CD4-positive, alpha-beta T cell treated with Interleukin-4 for 4 hours (primary cell): Measurements from ENCODE around the gene TSPAN4.

Source experiments
- DNase-seq: peaks from one replicate; pipeline ENCODE4 v3.0.0-alpha.2; 2020

The TSPAN4 gene, protein sequence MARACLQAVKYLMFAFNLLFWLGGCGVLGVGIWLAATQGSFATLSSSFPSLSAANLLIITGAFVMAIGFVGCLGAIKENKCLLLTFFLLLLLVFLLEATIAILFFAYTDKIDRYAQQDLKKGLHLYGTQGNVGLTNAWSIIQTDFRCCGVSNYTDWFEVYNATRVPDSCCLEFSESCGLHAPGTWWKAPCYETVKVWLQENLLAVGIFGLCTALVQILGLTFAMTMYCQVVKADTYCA

DNA sequence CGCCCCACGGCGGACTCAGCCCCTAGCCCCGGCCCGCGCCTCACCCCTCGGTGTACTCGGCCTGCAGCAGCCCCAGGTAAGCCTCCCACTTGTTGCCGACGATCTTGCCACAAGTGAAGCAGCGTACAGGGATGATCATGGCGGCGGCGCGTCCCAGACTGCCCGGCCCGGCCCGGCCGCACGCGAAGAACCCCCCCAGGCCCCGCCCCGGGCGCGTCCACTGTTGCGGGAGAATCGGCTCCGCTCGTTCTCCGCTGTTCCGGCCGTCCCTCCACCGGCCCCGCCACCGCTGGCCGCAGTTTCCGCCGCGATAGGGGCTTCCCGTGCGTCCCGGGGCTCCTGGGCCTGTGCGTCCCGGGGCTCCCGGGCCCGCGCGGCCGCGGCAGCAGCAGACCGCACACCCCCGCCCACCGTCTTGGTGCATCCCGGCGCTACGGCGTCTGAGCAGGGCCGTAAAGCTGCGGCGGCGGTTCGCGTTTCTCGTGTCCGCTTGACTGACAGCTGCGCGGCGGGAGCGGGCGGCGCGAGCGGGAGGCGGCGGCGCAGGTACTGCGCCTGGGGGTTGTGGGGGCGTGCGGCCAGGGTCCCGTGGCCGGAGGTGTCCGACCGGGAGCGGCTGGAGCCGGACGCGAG lies at the start of gene TSPAN4, which contains the start of gene POLR2L:
TSS of gene TSPAN4 (plus strand) at position 483 of the 633 bp plus-strand sequence. CDS start 7,453 bp downstream, outside the sequence.
TSS of gene POLR2L (minus strand) at position 160 of the 633 bp plus-strand sequence. CDS start at position 139, 21 bp downstream.
- peak; percentile 85 for DNase-seq

DNA sequence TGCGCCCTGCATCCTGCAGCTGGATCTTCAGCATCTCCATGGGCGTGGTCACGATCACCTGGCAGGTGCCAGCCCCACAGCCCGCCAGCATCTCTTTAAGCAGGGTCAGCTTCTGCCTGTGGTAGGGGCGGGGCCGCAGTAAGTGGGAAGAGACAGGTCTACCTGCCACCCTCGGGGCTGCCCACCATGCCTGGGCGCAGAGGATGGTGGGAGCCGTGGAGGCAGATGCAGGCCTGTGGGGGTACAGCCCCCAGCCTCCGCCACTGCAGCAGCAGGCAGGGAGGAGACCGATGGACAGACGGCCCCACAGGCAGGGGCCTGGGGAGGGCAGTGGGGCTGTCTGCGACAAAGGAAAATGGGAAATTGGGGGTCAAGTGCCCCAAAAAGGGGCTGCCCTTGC lies 49.8 kb upstream of the TSPAN4 start:
- no peak for DNase-seq

DNA sequence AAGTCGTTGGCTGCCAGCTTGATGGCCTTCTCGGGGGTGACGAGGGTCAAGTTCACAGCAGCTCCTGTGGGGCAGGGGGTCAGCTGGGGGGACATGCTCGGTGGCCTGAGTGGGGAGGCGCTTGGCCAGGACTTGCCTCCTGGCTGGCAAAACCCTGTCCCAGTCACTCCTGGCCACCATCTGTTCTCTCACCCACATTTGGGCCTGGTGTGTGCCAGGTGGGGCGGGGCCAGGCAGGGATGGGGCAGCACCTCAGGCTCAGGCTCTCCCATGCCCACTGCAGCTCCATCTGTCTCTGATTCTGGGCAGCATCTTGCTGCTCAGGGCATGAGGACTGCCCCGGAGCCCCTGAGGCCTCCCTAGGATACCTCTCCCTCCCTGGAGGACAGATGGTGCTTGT lies 49.1 kb upstream of the TSPAN4 start:
- DNase-seq = no peak

DNA sequence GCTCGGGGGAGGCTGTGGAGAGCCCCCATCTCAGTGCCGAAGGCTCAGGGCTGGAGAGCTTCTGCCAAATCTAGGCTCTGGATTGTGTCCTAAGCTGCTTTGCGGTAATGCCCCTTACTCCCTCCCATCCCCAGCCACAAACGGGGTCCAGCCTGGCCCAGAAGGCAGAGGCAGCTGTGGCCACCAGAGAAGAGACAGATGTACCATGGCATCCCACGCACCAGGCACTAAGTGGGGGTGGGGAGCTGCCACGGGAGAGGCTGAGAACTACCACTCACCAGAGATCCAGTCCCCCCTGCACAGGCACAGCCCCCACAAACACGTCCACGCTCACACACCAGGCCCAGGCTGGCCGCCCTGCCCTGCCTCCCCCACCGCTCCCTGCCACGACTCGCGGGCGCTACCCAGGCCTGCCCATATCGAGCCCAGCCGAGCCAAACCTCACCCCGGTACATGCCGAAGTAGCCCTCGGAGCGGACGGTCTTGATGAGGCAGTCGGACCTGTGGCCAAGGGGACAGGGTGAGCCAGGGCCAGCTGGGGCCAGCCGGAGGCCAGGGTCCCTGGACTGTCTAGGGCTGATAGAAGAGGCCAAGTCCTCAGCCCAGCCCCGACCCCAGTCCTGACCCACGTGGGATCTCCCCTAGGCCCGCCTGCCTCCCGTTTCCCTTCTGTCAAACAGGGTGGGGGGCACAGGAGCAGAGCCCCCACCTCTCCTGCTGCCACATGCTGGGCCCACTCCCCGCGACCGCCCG lies 48.5 kb upstream of the TSPAN4 start:
- DNase-seq = no peak

DNA sequence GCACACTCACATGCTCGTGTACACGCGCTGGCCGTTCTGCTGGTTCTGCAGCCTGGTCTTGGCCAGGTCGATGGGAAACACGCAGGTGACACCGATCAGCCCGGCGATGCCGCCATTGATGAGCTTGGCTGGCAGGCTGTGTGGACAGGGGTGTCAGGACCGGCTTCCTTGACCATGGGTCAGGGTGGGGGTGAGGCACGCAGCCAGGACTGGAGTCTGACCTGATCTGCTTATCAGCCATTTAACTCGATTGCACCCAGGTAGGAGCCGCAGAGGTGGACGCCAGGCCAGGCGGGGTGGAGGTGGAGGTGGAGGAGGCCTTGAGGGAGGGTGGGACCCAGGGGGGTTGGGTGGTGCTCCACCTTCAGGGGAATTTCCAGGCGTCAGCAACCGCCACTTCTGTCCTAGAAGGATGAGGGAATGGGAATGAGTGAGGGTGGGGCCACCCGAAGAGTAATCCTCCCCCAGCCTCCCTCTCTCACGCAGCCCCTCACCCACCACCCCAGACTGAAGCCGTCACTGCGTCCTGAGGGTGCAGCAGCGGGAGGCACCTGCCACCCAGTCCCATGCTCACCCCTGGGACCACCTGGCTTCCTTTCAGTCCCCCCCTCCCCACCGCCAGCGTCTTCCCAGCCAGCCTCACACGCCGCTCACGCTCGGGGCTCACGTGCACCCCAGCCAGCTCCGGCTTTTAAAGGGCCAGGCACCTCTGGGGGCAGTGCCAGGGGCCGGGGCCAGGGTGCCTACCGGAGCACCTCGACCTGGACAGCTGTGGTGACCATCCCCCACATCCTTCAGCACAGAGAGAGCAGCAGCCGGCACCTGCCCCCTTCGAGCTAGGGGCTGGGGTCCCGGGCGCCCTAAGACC lies 47.7 kb upstream of the TSPAN4 start:
- no peak for DNase-seq

DNA sequence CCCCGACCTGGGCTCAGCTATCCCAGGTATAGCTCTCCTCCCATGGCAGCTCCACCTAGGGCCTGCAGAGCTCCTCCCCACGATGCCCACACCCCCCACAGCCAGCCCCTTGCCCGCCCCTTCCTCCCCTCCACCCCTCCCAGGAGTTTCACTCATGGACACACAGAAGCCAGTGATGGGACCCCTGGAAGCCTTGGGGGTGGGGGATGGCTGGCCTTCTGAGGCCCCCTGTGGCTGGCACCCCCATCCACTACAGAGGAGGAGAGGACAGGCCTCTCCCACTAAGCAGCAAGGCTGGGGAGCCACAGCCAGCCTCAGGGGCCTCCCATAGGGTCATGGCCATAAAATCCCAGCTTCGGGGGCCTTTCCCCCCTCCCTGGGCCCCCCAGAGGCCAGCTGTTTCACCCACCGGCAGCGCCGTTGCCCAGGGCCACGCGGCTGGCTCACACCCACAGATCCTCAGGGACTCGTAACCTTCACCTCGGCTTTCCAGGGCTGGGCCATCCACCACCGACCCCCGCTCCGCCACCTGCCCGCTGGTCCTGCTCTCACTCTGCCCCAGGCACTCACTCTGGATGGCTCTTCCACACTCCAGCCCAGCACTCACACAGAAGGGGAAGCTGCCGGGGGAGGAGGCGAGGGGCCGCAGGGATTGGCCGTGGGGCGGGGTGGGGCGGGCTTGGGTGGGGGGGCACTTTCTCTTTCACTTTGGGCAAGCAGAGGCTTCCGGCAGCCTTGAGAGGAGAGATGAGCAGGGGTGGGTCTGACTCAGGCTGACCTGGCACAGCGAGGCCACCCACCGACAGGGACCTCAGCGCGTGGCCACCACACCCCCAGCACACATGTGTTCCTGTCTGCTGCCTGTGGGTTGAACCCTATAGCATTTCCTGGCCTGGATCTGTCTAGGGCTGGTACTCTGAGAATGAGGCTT lies 46.8 kb upstream of the TSPAN4 start:
- peak; percentile 82 for DNase-seq

DNA sequence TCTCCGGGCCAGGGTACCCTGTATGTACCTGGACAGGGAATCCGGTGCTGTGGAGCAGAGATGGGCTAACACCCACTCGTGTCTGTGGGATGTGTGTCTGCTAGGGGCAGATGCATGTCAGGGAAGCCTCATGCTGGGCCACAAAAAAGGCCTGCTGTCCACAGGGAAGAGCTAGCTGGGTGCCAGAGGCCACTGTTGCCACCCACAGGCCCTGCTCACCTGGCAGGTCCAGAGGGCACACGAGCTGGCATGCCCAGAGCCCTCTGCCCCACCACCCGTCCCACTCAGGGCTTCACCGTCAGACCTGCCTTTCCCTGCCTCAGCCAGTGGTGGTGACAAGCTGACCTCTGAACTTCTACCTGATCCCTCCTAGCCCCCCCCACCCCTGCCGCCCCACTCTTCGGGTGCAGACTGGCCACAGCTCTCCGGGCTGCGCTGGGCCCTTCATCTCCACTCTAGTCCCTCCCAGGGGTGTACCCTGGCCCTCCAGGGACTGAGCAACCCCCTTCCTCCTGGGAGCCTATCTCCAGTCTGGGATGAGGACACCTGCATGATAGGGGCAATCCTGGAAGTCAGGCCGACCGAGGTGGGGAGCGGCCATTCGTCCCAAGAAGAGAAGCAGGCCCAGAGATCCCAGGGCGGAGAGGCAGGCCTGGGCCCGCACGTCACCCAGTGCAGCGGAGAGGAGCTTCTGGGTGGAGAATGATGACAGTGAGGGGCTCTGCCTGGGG lies 45.9 kb upstream of the TSPAN4 start:
- no peak for DNase-seq

DNA sequence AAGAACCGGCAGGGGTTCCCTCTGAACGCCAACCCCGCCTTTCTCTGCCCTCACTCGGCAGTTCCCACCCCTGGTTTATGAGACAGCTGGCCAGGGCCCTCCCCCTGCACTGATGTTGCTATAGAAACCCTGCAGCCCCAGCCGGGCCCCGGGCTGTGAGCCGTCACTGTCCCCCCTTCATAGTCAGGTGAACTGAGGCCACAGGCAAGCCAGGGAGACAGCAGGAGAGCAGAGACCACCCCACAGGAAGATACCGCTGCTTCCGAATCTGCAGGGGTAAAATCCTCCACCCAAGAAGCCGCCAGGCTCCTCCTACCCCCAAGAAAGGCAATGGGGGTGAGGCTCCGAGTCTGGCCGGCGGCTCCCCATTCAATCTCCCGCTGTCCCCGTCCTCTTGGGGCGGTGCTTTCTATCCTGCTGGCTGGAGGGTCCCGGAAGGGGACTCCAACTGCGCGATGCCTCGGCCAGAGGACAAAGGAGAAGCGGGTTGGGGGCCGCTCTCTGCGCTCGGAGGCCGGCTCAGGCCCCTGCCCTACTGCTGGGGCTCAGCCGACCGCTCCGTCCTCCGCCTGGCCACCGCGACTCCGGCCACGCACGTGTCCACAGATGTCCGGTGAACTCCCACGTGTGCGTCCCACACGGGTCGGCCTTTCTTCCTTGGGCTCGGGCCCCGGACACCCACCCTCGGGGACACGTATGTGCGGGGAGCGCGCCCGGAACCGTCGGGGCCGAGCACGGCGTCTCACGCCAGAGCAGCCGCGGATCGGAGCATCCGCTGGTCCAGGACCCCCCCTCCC lies 45.2 kb upstream of the TSPAN4 start:
- DNase-seq = peak; percentile 86

DNA sequence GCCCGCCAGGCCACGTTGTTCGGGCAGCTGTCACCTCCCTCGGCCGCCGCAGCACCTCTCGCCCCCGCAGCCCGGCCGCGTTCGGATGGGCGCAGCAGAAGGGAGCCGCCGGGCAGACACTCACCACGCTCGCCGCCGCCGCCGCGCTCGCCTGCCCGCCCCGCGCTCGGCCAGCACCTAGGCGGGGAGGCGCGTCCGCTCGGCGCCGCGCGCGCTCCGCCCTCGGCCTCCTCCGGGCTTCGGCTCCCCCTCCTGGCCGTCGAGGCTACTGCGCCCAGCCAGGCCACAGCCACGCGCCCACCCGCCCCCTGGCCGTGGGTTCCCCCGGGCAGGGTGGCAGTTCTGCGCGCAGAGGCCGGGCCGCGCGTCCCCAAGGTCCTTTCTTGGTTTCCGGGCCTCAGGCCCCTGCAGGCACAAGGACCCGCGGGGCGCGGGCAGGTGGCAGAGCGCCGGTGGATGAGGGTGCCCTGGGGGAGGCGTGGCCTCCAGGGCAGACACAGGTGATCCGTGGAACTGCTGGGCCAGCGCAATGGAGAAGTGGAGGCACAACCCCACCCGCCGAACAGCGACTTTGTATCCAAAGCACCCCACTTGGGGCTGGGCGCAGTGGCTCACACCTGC lies 44.4 kb upstream of the TSPAN4 start, which contains the start of gene SLC25A22:
TSS of gene SLC25A22 (minus strand) at position 189 of the 621 bp plus-strand sequence. CDS start 3,275 bp downstream, outside the sequence.
- peak; percentile 65 for DNase-seq

DNA sequence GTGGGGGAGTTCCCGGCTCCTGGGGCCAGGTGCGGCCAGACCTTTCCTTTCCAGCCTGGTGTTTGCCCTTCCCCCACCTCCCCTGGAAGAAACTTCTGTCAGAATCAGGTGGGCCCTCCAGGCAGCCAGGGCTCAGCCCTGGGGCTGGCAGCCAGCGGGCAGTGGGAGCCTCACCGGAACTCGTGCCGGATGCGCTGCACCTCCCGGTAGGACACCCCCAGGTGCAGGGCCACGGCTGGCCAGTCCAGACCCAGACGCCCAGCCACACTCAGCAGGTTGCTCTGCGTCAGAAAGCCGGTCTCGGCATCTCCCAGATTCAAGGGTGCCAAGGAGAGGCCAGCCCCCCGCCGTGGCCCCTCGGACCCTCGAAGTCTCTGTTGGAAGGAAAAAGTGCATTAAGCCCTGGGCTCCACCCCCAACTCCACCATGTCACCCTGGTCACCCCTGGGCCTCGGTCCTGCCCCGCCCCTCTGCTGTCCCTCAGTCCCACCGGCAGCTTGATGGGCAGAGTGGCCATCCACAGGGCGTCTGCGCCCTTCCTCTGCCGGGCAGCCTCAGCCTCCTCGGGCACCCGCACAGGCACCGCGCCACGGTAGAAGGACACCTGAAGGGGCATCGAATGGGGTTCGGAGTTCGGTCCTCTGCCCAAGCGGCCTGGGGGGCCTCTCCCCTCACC lies 42.9 kb upstream of the TSPAN4 start:
- no peak for DNase-seq

DNA sequence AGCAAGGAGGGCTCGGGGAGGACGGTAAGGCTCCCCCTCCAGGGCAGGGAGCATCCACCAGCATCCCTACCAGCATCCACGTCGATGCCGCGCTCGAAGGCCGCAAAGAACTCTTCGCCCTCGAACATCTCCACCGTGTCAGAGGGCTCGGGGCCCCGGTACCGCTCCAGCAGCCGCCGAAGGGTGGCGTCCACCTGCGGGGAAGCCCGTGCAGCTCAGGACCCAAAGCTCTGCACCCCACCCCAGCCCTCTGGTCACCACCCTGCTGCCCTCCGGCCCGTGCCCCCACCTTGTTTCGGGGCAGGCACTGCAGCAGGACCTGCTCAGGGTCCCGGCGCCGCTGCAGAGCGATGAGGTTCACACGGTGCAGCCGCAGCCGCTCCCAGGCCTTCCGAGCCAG lies 42.2 kb upstream of the TSPAN4 start:
- DNase-seq = no peak

DNA sequence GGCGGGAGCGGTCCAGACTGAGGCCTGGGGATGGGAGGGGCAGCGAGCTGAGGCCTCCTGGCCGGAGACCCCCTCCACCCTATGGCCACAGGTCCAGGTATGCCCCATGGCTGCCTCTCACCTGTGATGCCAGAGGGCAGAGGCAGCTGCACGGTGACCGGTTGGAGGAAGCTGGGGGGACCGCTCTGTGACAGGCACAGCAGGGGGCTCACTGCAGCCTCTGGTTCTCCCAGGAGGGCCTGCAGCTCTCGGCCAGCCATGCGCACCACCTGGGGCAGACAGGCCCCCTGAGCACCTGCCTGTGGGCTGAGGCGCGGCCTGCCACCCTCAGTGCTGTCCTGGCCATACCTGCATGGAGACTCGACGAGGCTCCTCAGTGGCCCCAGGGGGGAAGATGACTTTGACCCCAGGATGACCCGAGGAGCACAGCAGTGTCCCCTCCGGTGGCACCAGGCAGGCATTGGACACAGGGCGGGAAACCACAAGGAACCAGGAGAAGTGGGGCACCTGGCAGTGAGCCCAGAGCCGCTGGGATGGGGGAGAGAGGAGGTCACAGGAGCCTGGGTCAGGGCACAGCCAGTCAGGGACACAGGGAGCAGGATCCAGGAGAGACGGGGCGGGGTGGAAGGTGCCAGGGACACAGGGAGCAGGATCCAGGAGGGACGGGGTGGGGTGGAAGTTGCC lies 41.4 kb upstream of the TSPAN4 start:
- no peak for DNase-seq

DNA sequence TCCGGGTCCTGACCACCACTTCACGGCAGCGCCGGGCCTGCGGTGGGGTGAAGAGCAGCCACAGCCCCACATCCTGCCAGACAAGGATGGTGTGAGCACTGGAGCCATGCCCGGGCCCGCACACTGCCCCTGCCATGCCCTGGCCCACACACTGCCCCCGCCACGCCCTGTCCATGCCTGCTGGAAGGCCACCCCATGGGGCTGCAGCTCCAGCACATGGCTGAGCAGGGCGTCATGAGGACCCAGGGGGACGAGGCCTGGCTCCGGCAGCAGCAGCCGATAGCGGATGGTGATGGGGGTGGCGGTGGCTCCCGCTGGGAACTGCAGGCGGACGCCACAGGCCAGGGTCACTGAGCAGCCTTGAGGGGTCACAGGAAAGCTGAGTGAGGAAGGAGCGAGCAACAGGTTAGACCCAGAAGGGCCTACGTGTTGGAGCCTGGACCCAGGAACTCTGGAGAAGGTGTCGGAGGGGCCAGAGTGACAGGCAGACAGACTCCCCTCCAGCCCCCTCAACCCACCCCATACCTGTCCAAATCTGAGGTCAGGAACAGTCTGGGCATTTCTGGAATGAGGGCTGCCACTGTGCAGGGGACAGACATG lies 40.5 kb upstream of the TSPAN4 start:
- DNase-seq = no peak

DNA sequence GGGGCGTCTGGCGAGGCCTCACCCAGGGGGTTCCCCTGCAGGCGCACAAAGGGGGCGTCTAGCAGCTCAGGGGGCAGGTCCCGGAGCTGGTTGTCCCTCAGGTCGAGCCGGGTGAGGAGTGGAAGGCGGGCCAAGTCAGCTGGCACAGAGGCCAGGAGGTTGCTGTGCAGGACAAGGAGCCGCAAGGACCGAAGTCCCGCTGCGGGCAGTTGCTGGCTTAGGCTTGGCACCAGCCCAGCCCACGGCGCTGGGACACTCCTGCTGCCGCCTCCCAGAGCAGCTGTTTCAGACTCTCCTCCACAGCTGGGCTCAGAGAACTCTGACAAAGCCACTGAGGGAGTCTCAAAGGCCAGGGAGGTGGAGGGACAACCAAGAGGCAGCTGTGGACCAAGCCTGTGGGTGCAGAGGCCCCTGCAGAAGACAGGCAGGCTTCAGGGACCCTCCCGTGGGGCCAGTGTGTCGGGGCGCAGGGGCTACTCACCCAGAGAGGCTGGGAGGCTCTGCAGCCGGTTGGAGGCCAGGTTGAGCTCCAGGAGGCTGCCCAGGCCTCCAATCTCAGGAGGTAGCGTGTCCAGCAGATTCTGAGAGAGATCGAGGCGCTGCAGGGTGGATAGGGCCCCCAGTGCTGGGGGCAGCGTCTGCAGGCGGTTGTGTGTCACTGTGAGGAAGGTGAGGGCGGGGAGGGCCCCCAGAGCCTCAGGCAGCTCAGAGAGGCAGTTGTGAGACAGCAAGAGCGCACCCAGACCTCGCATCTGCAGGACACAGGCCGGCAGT lies 39.8 kb upstream of the TSPAN4 start:
- no peak for DNase-seq

DNA sequence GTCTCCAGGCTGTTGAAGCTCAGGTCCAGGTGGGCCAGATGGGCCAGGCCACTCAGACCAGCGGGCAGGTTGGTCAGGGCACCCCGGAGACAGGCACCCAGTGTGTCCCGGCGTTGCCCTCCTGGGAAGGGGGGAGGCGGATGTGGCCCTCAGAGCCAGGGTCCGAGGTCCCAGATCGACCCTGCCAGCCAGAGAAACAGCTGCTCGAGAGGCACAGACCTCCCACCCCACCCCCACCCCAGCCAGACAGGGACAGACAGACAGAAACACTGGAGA lies 39.2 kb upstream of the TSPAN4 start:
- DNase-seq = no peak

DNA sequence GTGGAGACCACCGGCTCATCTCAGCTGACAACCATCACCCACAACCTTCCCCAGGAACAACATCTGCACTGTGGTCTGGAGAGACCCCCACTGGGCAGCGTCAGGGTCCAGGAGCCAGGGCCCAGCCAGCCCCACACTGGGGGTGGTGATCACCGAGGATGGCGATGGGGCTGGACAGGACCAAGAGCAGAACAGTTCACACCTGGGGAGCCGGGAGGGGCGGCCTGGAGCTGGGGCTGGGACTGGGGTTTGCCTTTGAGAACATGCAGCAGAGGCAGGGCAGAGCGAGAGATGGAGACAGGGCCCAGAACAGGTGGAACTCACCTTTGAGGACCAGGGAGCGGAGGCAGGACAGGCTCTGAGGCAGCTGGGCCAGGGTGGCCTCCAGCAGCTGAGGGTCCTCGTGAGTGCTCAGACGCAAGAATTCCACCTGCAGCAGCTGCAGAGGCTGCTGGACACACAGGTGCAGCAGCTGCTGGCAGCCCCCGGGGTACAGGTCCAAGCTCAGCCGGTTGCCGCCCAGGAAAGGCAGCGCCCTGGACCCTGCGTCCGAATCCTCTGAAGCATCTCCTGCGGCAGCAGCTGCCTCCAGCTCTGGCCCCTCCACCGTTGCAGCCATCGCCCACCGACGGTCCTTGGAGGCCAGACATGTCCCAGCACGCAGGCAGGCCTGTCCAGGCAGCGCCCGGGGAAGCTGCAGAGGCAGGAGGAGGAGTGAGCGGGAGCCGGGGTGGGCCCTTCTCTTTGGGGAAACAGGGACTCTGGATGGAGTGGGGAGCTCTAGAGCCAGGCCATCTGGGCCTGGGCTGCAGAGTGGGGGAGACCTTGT lies 38.7 kb upstream of the TSPAN4 start:
- DNase-seq = no peak

DNA sequence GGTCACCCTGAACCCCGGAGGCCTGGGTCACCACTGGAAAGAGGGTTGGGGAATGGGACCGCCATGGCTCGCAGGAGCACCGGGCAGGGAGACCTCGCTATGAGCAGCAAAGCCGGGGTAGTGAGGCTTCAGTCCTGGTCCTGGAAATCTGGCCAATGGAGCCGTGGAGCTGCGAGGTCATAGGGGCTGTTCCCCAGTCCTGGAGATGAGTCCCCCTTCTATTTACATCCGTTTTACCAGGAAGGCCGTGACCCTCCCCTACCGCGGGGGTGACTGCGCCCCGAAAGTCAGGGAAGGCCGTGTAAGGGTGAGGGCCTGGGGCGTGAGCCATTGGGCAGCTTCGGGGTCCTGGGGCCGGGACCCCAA lies 38.1 kb upstream of the TSPAN4 start:
- no peak for DNase-seq
